ENCODE measurements around the gene CDKAL1.

DNA sequence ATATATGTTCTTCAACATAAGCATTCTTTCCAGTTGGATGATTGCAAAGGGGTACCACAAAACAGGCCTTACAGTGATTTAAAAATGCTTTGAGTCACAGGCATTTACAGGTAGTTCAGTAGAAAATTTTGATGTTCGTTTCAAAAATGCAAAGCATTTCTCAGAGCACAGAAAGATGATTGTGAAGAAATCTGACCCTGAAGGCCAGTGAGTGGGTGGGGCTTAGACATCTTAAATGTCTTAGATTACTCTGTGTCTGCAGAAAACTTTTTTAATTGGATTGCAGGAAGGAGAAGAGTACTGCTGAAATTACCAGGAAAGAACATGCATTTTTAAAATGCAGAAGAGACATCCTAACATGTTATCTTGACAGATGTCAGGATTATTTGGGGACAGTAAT, 268.3 kb downstream of the CDKAL1 start:
- TF ChIP-seq JUN (IDR thresholded peaks at IDR 0.05; ENCODE audit: borderline replicate concordance, insufficient read depth, insufficient read length, low read depth) (no peak), GATA2 (IDR thresholded peaks at IDR 0.05; ENCODE audit: insufficient read depth, insufficient read length, low read depth, low read length) (no peak), EZH2 (IDR thresholded peaks at IDR 0.05; ENCODE audit: borderline replicate concordance, low read depth, low read length, severe bottlenecking) (no peak)
- TF ChIP-seq, protein P1, sequence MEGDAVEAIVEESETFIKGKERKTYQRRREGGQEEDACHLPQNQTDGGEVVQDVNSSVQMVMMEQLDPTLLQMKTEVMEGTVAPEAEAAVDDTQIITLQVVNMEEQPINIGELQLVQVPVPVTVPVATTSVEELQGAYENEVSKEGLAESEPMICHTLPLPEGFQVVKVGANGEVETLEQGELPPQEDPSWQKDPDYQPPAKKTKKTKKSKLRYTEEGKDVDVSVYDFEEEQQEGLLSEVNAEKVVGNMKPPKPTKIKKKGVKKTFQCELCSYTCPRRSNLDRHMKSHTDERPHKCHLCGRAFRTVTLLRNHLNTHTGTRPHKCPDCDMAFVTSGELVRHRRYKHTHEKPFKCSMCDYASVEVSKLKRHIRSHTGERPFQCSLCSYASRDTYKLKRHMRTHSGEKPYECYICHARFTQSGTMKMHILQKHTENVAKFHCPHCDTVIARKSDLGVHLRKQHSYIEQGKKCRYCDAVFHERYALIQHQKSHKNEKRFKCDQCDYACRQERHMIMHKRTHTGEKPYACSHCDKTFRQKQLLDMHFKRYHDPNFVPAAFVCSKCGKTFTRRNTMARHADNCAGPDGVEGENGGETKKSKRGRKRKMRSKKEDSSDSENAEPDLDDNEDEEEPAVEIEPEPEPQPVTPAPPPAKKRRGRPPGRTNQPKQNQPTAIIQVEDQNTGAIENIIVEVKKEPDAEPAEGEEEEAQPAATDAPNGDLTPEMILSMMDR (IDR thresholded peaks at IDR 0.05; ENCODE audit: extremely low read depth in 1 of 2, insufficient read depth in 1 of 2, low read depth in 1 of 2, low read length in 2 of 2), result no peak
